Neural cell (in vitro differentiated cells): ENCODE data around the gene ODF2. TPM values are rescaled to one million over a fixed set of nuclear protein-coding genes. Genes with fewer than 3 reads are reported as not detected.

ENCODE experiments used
- H2AFZ ChIP-seq: fragments of 200-600, 300-800 bp; sonication (generic), shearing (Covaris generic); 2 replicates; pipeline ENCODE4 v1.6.0; 2014; ENCODE audit warnings: low read depth, mild to moderate bottlenecking, antibody characterized with exemption, low read length, moderate library complexity
- H3F3A ChIP-seq: fragments of 200-600 bp; shearing (Covaris generic); 2 replicates; pipeline ENCODE4 v1.6.1; 2016; ENCODE audit warnings: mild to moderate bottlenecking, moderate library complexity, mixed read lengths, antibody characterized with exemption, low read length; ENCODE audit not compliant: insufficient read depth, poor library complexity, severe bottlenecking
- H3K27ac ChIP-seq: fragments of 200-600, 300-800 bp; sonication (generic), shearing (Covaris generic); 2 replicates; pipeline ENCODE4 v1.5.1; 2014; ENCODE audit warnings: mild to moderate bottlenecking, low read length, moderate library complexity
- H3K27me3 ChIP-seq: fragments of 300-800, 200-600 bp; sonication (generic), shearing (Covaris generic); 2 replicates; pipeline ENCODE4 v1.6.0; 2014; ENCODE audit warnings: mild to moderate bottlenecking, low read depth, low read length, moderate library complexity; ENCODE audit not compliant: insufficient read depth
- H3K36me3 ChIP-seq: fragments of 300-800, 200-600 bp; sonication (generic), shearing (Covaris generic); 2 replicates; pipeline ENCODE4 v1.5.1; 2014; ENCODE audit warnings: mild to moderate bottlenecking, antibody characterized with exemption, low read length, moderate library complexity; ENCODE audit not compliant: insufficient read depth
- H3K4me2 ChIP-seq: fragments of 300-800, 200-600 bp; sonication (generic), shearing (Covaris generic); 2 replicates; pipeline ENCODE4 v1.6.0; 2014; ENCODE audit warnings: mild to moderate bottlenecking, low read length
- H3K4me3 ChIP-seq: fragments of 300-800, 200-600 bp; sonication (generic), shearing (Covaris generic); 2 replicates; pipeline ENCODE4 v1.5.1; 2014; ENCODE audit warnings: mild to moderate bottlenecking, low read length, moderate library complexity
- H3K79me2 ChIP-seq: fragments of 200-600 bp; shearing (Covaris generic); replicated peaks from 2 replicates; pipeline ENCODE4 v1.6.0; 2014; ENCODE audit warnings: mild to moderate bottlenecking, low read length, moderate library complexity; ENCODE audit not compliant: insufficient read depth
- H3K9ac ChIP-seq: fragments of 300-800, 200-600 bp; sonication (generic), shearing (Covaris generic); 2 replicates; pipeline ENCODE4 v1.6.1; 2016; ENCODE audit warnings: mild to moderate bottlenecking, low read length, mixed read lengths
- H3K9me2 ChIP-seq: fragments of 200-600 bp; shearing (Covaris generic); 2 replicates; pipeline ENCODE4 v1.6.1; 2016; ENCODE audit warnings: mild to moderate bottlenecking, low read length, mixed read lengths; ENCODE audit not compliant: insufficient read depth
- H3K9me3 ChIP-seq: fragments of 200-600, 300-800 bp; sonication (generic), shearing (Covaris generic); 2 replicates; pipeline ENCODE4 v1.6.1; 2016; ENCODE audit warnings: mild to moderate bottlenecking, mixed run types, low read length, moderate library complexity, mixed read lengths
- H4K20me1 ChIP-seq: fragments of 200-600 bp; shearing (Covaris generic); 2 replicates; pipeline ENCODE4 v1.6.1; 2016; ENCODE audit warnings: mild to moderate bottlenecking, mixed run types; ENCODE audit not compliant: insufficient read depth
- EP300 ChIP-seq: fragments of 450-650 bp; conservative IDR thresholded peaks from 2 replicates; pipeline ENCODE4 v1.6.1; 2014; ENCODE audit warnings: antibody characterized with exemption, mild to moderate bottlenecking, moderate library complexity; ENCODE audit not compliant: poor library complexity, severe bottlenecking
- EZH2 ChIP-seq: fragments of 200-600, 300-800 bp; shearing (Covaris generic), sonication (generic); IDR thresholded peaks from 2 replicates; pipeline ENCODE4 v1.6.1; 2014; ENCODE audit warnings: antibody characterized with exemption, low read length, borderline replicate concordance, mild to moderate bottlenecking; ENCODE audit not compliant: insufficient read depth, poor library complexity, severe bottlenecking
- MXI1 ChIP-seq: fragments of 450-650 bp; conservative IDR thresholded peaks from 2 replicates; pipeline ENCODE4 v1.6.1; 2014; ENCODE audit warnings: antibody characterized with exemption, mild to moderate bottlenecking; ENCODE audit not compliant: poor library complexity, severe bottlenecking
- POLR2AphosphoS5 ChIP-seq: IDR thresholded peaks from 2 replicates; pipeline ENCODE4 v1.6.1; 2012
- RAD21 ChIP-seq: fragments of 450-650 bp; conservative IDR thresholded peaks from 2 replicates; pipeline ENCODE4 v1.6.1; 2014; ENCODE audit warnings: antibody characterized with exemption, mild to moderate bottlenecking, moderate library complexity
- SMC3 ChIP-seq: fragments of 450-650 bp; conservative IDR thresholded peaks from 2 replicates; pipeline ENCODE4 v1.6.1; 2014; ENCODE audit warnings: antibody characterized with exemption, mild to moderate bottlenecking, moderate library complexity; ENCODE audit not compliant: poor library complexity
- TAF1 ChIP-seq: IDR thresholded peaks from 2 replicates; pipeline ENCODE4 v1.6.1; 2012; ENCODE audit warnings: low read depth
- polyA plus RNA-seq: library from polyadenylated mRNA; depleted of rRNA; stranded (reverse); fragments of >200 nt; gene quantifications from 2 replicates; pipeline ENCODE4 v1.2.3, GENCODE V29; 2014
- small RNA-seq, 3 experiments: library from RNA; depleted of rRNA; stranded (forward); fragments of <200 nt; gene quantifications; one replicate each; pipeline ENCODE3, GENCODE V24; 2012
- TF ChIP-seq, protein P1 (sequence below): IDR thresholded peaks from 2 replicates; pipeline ENCODE4 v1.6.1; 2012; ENCODE audit warnings: borderline replicate concordance
- TF ChIP-seq, protein P2 (sequence below): fragments of 450-650 bp; IDR thresholded peaks from 2 replicates; pipeline ENCODE4 v1.5.1; 2014; ENCODE audit warnings: antibody characterized with exemption, mild to moderate bottlenecking, moderate library complexity; ENCODE audit not compliant: poor library complexity, severe bottlenecking

ODF2 gene
- polyA plus RNA-seq, 1 donor from 2014 or later = 39.3 TPM

DNA sequence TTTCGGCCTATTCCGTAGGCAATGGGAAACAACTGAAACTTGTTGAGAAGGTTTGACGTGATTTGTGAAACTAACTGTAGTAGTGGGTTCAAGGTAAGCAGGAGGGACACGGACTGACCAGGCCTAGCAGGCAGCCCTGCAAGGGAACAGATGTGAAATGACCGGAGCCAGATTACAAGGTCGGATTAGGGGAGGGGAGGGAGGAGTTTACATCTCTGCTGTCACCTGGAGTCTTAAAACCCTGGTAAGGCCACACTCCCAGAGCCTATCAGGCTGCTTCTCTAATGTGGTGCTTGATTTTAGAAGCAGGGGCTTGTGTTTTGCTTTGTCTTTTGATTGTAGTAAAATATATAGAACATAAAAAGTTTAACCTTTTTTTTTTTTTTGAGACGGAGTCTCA lies 93.1 kb downstream of the ODF2 start:
- Histone ChIP-seq H3K9ac (no peak overlapping the region), H3K27me3 (no peaks in the 10 kb centered on the region), H4K20me1 (no peaks in the 10 kb centered on the region), H3K9me2 (no peaks in the 10 kb centered on the region), H3K4me2 (no peak overlapping the region), H3K4me3 (no peak overlapping the region), H3K27ac (no peak overlapping the region), H3K36me3 (no peaks in the 10 kb centered on the region), H3K79me2 (peaks cover 15% of the 10 kb centered on the region), H3K9me3 (no peaks in the 10 kb centered on the region), H2AFZ (no peak overlapping the region), H3F3A (peaks cover 9% of the 10 kb centered on the region)
- TF ChIP-seq MXI1 = no peak

DNA sequence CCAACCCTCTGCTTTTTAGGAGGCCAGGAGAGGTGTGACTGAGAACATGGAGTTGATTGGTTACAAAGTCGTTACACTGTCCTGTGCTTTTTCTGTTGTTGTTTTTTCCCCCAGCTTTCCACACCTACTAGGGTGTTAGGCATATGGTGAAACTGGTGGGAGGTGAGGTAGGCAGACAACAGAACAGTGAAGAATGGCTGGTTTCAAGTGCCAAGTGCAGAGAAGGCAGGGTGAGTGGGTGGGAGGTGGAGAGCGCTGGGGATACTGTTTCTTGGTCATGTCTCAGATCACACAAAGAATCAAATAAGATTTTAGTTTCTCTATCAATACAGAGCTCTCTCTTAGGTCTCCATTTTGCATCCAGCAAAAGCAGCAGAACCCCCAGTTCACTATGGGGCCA lies 94.4 kb downstream of the ODF2 start:
- H3K4me3 ChIP-seq = peak overlapping the region; percentile 98
- peak overlapping the region; percentile 82 for H3K27ac ChIP-seq
- peaks cover 10% of the 10 kb centered on the region for H4K20me1 ChIP-seq
- H3K27me3 ChIP-seq = no peaks in the 10 kb centered on the region
- peak overlapping the region; percentile 96 for H3K9ac ChIP-seq
- H2AFZ ChIP-seq = peak overlapping the region; percentile 35
- H3K36me3 ChIP-seq = no peaks in the 10 kb centered on the region
- peaks cover 12% of the 10 kb centered on the region for H3F3A ChIP-seq
- H3K9me3 ChIP-seq = no peaks in the 10 kb centered on the region
- no peaks in the 10 kb centered on the region for H3K9me2 ChIP-seq
- peaks cover 28% of the 10 kb centered on the region for H3K79me2 ChIP-seq
- H3K4me2 ChIP-seq = peak overlapping the region; percentile 87
- TF ChIP-seq EZH2 = no peak
- TF ChIP-seq SMC3 = no peak
- no peak for TF ChIP-seq MXI1
- no peak for TF ChIP-seq EP300
- TF ChIP-seq, protein P1, sequence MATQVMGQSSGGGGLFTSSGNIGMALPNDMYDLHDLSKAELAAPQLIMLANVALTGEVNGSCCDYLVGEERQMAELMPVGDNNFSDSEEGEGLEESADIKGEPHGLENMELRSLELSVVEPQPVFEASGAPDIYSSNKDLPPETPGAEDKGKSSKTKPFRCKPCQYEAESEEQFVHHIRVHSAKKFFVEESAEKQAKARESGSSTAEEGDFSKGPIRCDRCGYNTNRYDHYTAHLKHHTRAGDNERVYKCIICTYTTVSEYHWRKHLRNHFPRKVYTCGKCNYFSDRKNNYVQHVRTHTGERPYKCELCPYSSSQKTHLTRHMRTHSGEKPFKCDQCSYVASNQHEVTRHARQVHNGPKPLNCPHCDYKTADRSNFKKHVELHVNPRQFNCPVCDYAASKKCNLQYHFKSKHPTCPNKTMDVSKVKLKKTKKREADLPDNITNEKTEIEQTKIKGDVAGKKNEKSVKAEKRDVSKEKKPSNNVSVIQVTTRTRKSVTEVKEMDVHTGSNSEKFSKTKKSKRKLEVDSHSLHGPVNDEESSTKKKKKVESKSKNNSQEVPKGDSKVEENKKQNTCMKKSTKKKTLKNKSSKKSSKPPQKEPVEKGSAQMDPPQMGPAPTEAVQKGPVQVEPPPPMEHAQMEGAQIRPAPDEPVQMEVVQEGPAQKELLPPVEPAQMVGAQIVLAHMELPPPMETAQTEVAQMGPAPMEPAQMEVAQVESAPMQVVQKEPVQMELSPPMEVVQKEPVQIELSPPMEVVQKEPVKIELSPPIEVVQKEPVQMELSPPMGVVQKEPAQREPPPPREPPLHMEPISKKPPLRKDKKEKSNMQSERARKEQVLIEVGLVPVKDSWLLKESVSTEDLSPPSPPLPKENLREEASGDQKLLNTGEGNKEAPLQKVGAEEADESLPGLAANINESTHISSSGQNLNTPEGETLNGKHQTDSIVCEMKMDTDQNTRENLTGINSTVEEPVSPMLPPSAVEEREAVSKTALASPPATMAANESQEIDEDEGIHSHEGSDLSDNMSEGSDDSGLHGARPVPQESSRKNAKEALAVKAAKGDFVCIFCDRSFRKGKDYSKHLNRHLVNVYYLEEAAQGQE = no peak
- TF ChIP-seq TAF1 = no peak
- TF ChIP-seq, protein P2, sequence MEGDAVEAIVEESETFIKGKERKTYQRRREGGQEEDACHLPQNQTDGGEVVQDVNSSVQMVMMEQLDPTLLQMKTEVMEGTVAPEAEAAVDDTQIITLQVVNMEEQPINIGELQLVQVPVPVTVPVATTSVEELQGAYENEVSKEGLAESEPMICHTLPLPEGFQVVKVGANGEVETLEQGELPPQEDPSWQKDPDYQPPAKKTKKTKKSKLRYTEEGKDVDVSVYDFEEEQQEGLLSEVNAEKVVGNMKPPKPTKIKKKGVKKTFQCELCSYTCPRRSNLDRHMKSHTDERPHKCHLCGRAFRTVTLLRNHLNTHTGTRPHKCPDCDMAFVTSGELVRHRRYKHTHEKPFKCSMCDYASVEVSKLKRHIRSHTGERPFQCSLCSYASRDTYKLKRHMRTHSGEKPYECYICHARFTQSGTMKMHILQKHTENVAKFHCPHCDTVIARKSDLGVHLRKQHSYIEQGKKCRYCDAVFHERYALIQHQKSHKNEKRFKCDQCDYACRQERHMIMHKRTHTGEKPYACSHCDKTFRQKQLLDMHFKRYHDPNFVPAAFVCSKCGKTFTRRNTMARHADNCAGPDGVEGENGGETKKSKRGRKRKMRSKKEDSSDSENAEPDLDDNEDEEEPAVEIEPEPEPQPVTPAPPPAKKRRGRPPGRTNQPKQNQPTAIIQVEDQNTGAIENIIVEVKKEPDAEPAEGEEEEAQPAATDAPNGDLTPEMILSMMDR = no peak
- no peak for TF ChIP-seq POLR2AphosphoS5
- no peak for TF ChIP-seq RAD21

Small RNA genes within 50 kb of the gene (small RNA-seq; reads per million reads assigned to genes)
- 0 reads per million in 3 experiments for gene RNU7-171P

Other genes starting within 250 kb of the ODF2 start
- 44.3 and 46.3 TPM in 2 replicates for gene GOLGA2, start 180.0 kb upstream of the ODF2 start, polyA plus RNA-seq
- 43.0 and 67.1 TPM in 2 replicates for gene SWI5, start 179.7 kb upstream of the ODF2 start, polyA plus RNA-seq
- 22.3 and 31.0 TPM in 2 replicates for gene TRUB2, start 133.6 kb upstream of the ODF2 start, polyA plus RNA-seq
- gene COQ4, start 133.2 kb upstream of the ODF2 start, polyA plus RNA-seq = 94.5 and 108 TPM in 2 replicates
- gene SLC27A4, start 115.5 kb upstream of the ODF2 start, polyA plus RNA-seq = 31.6 and 34.2 TPM in 2 replicates
- 66.0 and 80.8 TPM in 2 replicates for gene URM1, start 84.6 kb upstream of the ODF2 start, polyA plus RNA-seq
- 1.1 and 1.8 TPM in 2 replicates for gene CERCAM, start 35.1 kb upstream of the ODF2 start, polyA plus RNA-seq
- 29.6 and 33.2 TPM in 2 replicates for gene GLE1, start 48.7 kb downstream of the ODF2 start, polyA plus RNA-seq
- 287 and 353 TPM in 2 replicates for gene SPTAN1, start 96.6 kb downstream of the ODF2 start, polyA plus RNA-seq
- 82.5 and 86.6 TPM in 2 replicates for gene DYNC2I2, start 200.8 kb downstream of the ODF2 start, polyA plus RNA-seq
- 549 and 855 TPM in 2 replicates for gene SET, start 233.2 kb downstream of the ODF2 start, polyA plus RNA-seq
- gene PKN3, start 246.5 kb downstream of the ODF2 start, polyA plus RNA-seq = 0.06 and 1.4 TPM in 2 replicates